GM10266 (cell line): ENCODE results near the gene MYO18A.

Experiments used
- DNase-seq: peaks from one replicate; pipeline ENCODE4 v3.0.0; 2012; ENCODE audit errors: extremely low spot score
- TF ChIP-seq, protein P1 (sequence below): IDR thresholded peaks from 2 replicates; pipeline ENCODE4 v1.5.1; 2012; ENCODE audit warnings: mild to moderate bottlenecking, low read depth; ENCODE audit not compliant: control insufficient read depth, insufficient read depth; ENCODE audit errors: missing control alignments

Gene MYO18A

DNA sequence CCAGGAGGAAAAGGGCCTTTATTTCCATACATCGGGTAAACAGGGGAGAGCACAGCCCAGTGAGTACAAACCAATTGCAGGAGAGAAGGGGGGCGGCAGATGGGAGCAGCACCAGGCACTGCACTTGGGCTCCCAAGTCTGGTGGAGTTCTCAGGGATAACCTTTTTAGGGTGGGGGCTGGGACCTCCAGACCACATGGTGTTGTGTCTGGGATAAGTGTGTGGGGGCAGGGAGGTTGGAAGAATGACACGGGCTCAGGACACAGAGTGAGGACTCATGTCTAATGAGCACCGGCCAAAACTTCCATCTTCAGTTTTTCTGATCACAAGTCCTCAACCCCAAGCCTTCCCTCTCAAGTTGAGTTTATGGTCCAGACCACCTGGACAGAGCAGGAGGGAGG is 106.7 kb downstream of the MYO18A start:
- TF ChIP-seq, protein P1, sequence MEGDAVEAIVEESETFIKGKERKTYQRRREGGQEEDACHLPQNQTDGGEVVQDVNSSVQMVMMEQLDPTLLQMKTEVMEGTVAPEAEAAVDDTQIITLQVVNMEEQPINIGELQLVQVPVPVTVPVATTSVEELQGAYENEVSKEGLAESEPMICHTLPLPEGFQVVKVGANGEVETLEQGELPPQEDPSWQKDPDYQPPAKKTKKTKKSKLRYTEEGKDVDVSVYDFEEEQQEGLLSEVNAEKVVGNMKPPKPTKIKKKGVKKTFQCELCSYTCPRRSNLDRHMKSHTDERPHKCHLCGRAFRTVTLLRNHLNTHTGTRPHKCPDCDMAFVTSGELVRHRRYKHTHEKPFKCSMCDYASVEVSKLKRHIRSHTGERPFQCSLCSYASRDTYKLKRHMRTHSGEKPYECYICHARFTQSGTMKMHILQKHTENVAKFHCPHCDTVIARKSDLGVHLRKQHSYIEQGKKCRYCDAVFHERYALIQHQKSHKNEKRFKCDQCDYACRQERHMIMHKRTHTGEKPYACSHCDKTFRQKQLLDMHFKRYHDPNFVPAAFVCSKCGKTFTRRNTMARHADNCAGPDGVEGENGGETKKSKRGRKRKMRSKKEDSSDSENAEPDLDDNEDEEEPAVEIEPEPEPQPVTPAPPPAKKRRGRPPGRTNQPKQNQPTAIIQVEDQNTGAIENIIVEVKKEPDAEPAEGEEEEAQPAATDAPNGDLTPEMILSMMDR: no peak
- no peak for DNase-seq

DNA sequence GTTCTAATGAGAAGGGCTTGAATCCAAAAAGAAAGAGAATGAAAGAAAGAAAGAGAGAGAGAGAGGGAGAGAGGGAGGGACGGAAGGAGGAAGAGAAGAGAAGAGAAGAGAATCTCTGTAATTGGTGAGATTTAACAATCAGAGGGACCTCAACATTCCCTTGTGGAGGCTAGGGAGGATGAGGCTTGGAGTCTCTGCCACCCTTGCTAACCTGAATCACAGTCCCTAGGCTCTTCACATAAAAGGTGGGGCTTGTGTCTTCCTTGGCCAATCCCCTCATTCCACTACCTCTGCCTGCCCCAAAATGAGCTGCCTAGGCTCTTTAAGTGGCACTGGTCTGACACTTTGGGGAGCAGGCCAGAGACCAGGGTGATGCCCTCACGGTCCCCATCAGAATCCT is 107.2 kb downstream of the MYO18A start:
- no peak for DNase-seq
- TF ChIP-seq, protein P1: no peak

DNA sequence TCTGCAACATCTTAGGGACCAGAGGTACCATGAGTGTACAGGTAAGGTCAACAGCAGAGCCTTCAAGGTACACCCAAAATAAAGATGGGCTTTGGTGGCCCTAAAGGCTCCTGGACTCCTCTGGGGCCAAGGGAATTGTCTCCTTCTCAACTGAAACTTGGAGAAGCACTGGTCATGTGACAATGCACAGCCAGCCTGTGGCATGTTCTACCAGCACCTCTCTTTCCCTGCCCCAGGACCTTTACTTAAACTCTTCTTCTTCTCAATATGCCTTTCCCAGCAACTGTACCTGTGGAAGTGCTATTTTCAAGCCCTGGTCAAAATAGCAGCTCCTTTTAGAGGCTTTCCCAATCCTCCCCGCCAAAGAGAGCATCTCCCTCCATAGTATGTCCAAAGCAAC is 108.9 kb downstream of the MYO18A start:
- no peak for DNase-seq

DNA sequence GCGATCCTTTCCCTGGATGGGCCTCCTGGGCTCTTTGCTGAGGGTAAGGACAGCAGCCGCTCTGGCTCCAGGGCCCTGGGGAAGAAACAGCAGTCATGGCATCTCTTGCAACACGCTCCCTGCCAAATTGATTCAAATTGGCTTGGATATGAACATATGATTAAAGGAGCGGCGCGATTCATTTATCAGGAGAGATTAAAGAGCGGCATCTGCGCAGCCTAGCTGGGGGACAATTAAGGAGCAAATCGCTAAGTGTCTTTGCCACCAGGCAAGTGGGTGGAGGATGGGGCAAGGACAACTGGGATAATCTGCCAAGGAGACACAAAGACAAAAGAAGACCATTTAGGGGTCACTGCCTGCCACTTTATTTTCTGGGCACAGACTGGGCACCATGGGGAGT is 109.4 kb downstream of the MYO18A start:
- DNase-seq: no peak
- TF ChIP-seq, protein P1: no peak

More for the DNA sequence above, 108.9 kb downstream of the MYO18A start:
- TF ChIP-seq, protein P1: no peak

DNA sequence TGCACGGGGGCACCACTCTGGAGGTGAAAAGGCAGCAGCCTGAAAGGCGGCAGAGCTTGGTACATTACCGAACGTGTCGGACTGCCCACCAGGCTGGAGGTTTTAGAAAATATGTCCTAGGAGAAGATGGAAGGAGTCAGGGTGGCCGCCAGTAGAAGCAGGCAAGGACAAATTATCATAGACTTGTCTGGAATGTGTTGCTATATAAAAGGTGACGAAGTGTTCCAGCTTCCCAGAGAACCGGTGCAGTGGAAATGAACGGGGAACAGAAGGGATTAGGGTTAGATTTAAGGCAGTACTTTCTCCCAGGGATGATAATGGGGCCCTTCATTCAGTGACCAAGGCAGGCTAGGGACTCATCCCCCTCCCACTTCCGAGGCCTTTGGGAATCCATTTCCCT is 109.9 kb downstream of the MYO18A start:
- TF ChIP-seq, protein P1: no peak
- DNase-seq: no peak

DNA sequence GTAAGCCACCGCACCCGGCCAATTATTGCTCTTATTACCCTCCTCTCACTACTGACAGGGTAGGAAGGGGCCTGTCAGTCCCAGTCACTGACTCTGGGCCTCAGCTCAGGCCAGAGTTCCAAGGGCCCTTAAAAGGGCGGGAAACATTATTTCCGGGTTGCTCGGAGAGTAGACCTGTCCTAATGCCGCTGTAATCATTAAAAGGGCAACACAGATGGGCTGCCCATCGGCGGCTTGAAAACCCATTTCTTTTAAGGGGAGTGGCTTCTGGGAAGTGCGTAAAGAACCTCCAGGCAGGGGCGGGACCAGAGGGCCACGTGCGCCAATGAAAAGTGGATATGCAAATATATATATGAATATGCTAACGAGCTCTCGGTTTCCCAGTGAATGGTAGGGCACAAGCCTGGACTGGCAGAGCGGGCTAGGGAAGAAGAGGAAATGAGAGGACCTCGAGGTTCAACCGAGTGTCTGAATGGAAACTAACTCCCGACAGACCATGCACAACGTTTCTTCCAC is 110.6 kb downstream of the MYO18A start:
- DNase-seq: no peak

DNA sequence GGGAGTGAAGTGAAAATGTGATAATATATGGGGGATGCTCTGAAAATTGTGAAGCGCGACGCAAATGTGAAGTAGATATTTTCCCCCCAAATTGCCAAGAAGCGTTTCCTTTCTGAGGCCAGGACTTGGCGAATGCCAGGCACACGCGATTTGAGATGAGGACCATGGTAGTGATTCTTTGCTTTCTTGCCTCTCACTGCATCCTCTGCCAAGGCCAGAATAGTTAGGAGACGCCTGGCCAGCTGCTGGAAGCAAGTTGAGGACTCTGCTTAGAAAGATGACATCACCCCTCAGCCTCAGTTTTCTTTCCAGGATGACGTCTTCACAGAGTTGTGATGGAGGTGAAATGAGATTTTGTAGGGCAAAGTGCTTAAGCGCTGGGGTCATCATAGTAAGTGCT is 111.4 kb downstream of the MYO18A start:
- TF ChIP-seq, protein P1: no peak
- DNase-seq: no peak

More for the DNA sequence above, 110.6 kb downstream of the MYO18A start:
- TF ChIP-seq, protein P1: no peak
